Measurements from ENCODE around the gene TMEM156. TPM values are rescaled to one million over a fixed set of nuclear protein-coding genes. Genes with fewer than 3 reads are reported as not detected.

Gene TMEM156
- total and polyA plus RNA-seq, 2 of the 4 experiments (the other 2 are of a cell fraction): 0.53 to 0.54 TPM

- intact Hi-C loops (cut with micrococcal nuclease): no loop called here
- Histone ChIP-seq H4K5ac (ENCODE audit: low read depth, low read length) (no peak overlapping the region), H3K27me3 (ENCODE audit: control insufficient read depth, insufficient read depth, low read length) (no peaks in the 10 kb centered on the region), H3K27ac (ENCODE audit: insufficient read depth, low read length) (no peak overlapping the region), H2BK15ac (ENCODE audit: low read depth, low read length) (no peak overlapping the region), H3K4me1 (ENCODE audit: control insufficient read depth, insufficient read depth, low read length) (no peaks in the 10 kb centered on the region), H3K4ac (ENCODE audit: low read depth, low read length) (no peak overlapping the region), H3K4me3 (ENCODE audit: insufficient read depth, low read depth, low read length) (no peak overlapping the region), H2BK120ac (ENCODE audit: low read depth, low read length) (no peak overlapping the region), H3K18ac (ENCODE audit: low read depth, low read length) (no peak overlapping the region), H2AFZ (replicated peaks; ENCODE audit: low read length, poor library complexity) (no peak overlapping the region), H2AK9ac (replicated peaks; ENCODE audit: low read depth, low read length, poor library complexity) (no peak overlapping the region), H2BK5ac (ENCODE audit: low read depth, low read length, poor library complexity, severe bottlenecking) (no peak overlapping the region), H3K9me1 (ENCODE audit: insufficient read depth, low read length) (no peaks in the 10 kb centered on the region), H2AK5ac (ENCODE audit: low read depth, low read length) (no peak overlapping the region), H4K8ac (ENCODE audit: low read depth in 2 of 2, low read length in 2 of 2) (no peak overlapping the region), H2BK20ac (ENCODE audit: low read depth, low read length) (no peak overlapping the region), H3K9me3 (ENCODE audit: control insufficient read depth, insufficient read depth, low read length) (peaks cover 4% of the 10 kb centered on the region), H3K36me3 (ENCODE audit: control insufficient read depth, insufficient read depth, low read length) (no peaks in the 10 kb centered on the region), H3K4me2 (ENCODE audit: low read depth, low read length) (no peak overlapping the region), H3K9ac (ENCODE audit: low read depth, low read length) (no peak overlapping the region), H3K23ac (ENCODE audit: low read depth, low read length) (no peak overlapping the region), H3K79me1 (ENCODE audit: low read depth in 1 of 2, low read length in 2 of 2) (no peaks in the 10 kb centered on the region), H4K20me1 (ENCODE audit: insufficient read depth, low read length) (no peaks in the 10 kb centered on the region), H3K14ac (replicated peaks; ENCODE audit: low read depth, low read length) (no peak overlapping the region), H4K91ac (ENCODE audit: insufficient read depth, low read depth, low read length) (no peak overlapping the region), H3K56ac (ENCODE audit: extremely low read depth, insufficient read depth, low read length) (no peak overlapping the region)
- BruUV-seq (replicated peaks): no TSS peak
- dilution Hi-C loops (cut with HindIII; ENCODE audit: low sequenced_read_pairs, unreplicated experiment): no loop called here
- CTCF ChIA-PET: interaction anchor here (1.0 kb wide), 1 partner anchor 29 kb away, joined by 5 read pairs; no protein-coding TSS in a partner anchor
- in situ Hi-C loops (cut with MboI; ENCODE audit: low sequenced_read_pairs): no loop called here
- ATAC-seq (ENCODE audit: low read depth) (no peak), DNase-seq (no peak)
- TF ChIP-seq FOS (IDR thresholded peaks at IDR 0.05; ENCODE audit: low read depth, low read length): no peak
- TF ChIP-seq CEBPB (IDR thresholded peaks at IDR 0.05; ENCODE audit: low read depth, low read length): peak; percentile 77
- POLR2A ChIA-PET (ENCODE audit: unreplicated experiment): no interaction called here
- no CpG with 5 or more reads among the region's 2 CpGs for WGBS, 2 experiments (ENCODE audit: extremely low coverage in 2 of 2, insufficient read length in 1 of 2)
These were observed 18.2 kb downstream of the TMEM156 start for GRCh38 chr4:39014028-39014427.

Data from IMR-90 (cell line).